Type B pancreatic cell (in vitro differentiated cells): ENCODE measurements around the gene AKAP11. TPM values are rescaled to one million over a fixed set of nuclear protein-coding genes. Genes with fewer than 3 reads are reported as not detected.
A peak's percentile ranks its signal among the peaks of the same experiment; 100 is the strongest.

ENCODE experiments used
- DNase-seq: peaks from one replicate; pipeline ENCODE4 v3.0.0; 2021; ENCODE audit warnings: mixed read lengths; ENCODE audit not compliant: unreplicated experiment; ENCODE audit errors: extremely low spot score
- H3K27ac Mint-ChIP-seq: 2 replicates; pipeline ENCODE4 v1.8.0; 2021; ENCODE audit warnings: mild to moderate bottlenecking, mixed read lengths
- H3K27me3 Mint-ChIP-seq: 2 replicates; pipeline ENCODE4 v1.8.0; 2021; ENCODE audit warnings: mixed read lengths
- H3K36me3 Mint-ChIP-seq: 2 replicates; pipeline ENCODE4 v1.8.0; 2021; ENCODE audit warnings: mixed read lengths
- H3K4me1 Mint-ChIP-seq: one replicate; pipeline ENCODE4 v1.8.0; 2021; ENCODE audit warnings: mixed read lengths; ENCODE audit not compliant: unreplicated experiment
- H3K4me3 Mint-ChIP-seq: 2 replicates; pipeline ENCODE4 v1.8.0; 2021; ENCODE audit warnings: mild to moderate bottlenecking, mixed read lengths
- H3K9me3 Mint-ChIP-seq: 2 replicates; pipeline ENCODE4 v1.8.0; 2021; ENCODE audit warnings: mixed read lengths
- total RNA-seq: library from RNA; stranded (reverse); gene quantifications from 2 replicates; pipeline ENCODE4 v1.2.1, GENCODE V29; 2021; ENCODE audit warnings: low replicate concordance
- TF ChIP-seq, protein P1 (sequence below): fragments of 200-600 bp; sonication (generic); conservative IDR thresholded peaks from 2 replicates; pipeline ENCODE4 v1.5.0; 2021; ENCODE audit warnings: antibody characterized with exemption, mild to moderate bottlenecking

The AKAP11 gene
- total RNA-seq, 1 donor from 2014 or later = 30.3 TPM

DNA sequence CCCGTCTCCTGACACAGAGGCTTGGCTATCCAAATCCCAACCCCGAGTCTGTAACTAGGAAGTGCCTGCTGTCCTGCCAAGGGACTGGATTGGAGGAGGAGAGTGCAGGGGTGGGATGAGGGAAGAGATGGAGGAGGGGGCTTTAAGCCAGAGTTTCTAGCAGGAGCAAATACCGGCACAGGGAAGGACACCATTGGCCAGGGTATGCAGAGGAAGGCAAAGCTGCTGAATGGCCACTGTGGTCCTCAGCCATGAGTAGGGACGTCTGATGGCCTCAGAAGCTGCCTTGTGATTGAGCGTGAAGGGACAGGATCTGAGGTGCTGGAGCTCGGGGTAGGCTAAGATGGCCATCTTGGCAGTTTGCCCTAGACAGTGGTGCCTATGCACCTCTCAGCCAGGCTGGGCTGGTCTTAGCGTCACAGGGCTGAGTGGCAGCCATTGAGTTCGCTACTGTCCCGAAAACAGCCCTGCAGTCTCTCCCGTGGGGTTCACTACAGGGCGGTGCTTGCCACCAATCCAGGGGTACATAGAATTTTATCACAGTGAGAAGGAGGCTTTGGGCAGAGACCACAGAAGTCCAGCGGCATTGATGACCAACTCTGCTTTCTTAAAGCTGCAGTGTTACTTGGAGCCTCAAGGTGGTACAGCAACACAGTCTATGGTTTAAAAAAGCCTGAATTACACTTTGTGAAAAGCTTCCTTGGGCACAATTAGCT, 61.8 kb downstream of the AKAP11 start:
- no peak for DNase-seq
- Mint-ChIP-seq H3K4me1 (peaks cover 7% of the 10 kb centered on the region), H3K27me3 (peaks cover 6% of the 10 kb centered on the region), H3K27ac (no peak overlapping the region), H3K36me3 (no peaks in the 10 kb centered on the region), H3K9me3 (no peaks in the 10 kb centered on the region), H3K4me3 (no peak overlapping the region)
- TF ChIP-seq, protein P1, sequence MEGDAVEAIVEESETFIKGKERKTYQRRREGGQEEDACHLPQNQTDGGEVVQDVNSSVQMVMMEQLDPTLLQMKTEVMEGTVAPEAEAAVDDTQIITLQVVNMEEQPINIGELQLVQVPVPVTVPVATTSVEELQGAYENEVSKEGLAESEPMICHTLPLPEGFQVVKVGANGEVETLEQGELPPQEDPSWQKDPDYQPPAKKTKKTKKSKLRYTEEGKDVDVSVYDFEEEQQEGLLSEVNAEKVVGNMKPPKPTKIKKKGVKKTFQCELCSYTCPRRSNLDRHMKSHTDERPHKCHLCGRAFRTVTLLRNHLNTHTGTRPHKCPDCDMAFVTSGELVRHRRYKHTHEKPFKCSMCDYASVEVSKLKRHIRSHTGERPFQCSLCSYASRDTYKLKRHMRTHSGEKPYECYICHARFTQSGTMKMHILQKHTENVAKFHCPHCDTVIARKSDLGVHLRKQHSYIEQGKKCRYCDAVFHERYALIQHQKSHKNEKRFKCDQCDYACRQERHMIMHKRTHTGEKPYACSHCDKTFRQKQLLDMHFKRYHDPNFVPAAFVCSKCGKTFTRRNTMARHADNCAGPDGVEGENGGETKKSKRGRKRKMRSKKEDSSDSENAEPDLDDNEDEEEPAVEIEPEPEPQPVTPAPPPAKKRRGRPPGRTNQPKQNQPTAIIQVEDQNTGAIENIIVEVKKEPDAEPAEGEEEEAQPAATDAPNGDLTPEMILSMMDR = peak; percentile 64

DNA sequence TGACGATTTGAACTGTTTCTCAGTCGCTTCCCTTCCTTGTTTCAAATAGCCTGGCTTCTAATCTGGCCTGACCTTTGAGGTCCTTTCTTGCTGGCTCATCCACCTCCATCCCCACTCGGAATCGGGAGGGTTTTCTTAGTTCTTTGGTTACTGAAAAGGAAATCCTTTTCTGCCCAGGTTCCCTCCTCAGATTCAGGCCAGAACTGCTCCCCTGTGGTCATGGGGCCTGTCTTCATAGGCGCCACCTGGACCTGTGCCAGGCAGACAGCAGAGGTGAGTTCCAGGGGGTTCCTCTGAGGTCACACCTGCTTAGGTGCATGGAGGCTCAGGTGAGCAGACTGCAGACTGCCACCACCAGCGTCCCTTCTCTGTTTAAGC, 62.4 kb downstream of the AKAP11 start:
- Mint-ChIP-seq H3K4me3 (no peak overlapping the region), H3K4me1 (peaks cover 7% of the 10 kb centered on the region), H3K27me3 (peaks cover 6% of the 10 kb centered on the region), H3K9me3 (no peaks in the 10 kb centered on the region), H3K36me3 (no peaks in the 10 kb centered on the region), H3K27ac (no peak overlapping the region)
- DNase-seq = no peak
- TF ChIP-seq, protein P1 = peak; percentile 8

DNA sequence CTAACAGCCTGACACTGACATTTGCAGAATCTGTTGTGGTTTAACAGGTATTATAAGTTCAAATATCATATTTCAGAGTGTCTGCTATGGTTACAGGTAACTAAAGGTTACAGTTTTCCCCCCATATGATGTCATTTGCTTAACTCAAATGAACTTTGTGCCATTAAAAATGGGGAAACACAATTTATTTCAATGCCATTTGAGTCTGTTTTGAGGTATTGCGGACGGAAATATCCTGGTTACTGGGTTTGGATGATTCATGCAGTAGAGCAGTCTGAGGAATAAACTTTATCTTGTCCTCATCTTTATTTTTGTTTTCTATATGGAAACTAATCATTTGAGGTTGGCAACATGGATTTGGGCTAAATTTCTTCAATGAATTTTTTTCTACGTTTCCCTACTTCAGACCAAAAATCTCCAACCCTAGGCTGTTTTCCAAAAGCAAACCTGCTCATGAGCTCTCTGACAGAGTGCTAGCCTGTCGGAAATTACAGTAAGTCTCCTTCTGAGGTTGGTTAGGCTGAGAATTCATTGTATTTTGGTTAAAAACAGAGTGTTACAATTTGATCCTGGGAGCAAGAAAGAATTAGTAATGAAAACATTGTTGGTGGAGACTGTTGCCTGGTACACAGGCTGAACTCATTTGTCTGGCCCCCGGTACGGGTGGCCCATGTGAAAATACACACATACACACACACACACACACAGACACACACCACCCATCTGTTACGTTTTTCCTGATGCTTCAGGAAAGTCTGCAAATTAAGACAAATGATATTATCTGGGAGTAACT, 66.1 kb downstream of the AKAP11 start:
- TF ChIP-seq, protein P1 = no peak
- no peak for DNase-seq
- Mint-ChIP-seq H3K4me3 (no peak overlapping the region), H3K27ac (no peak overlapping the region), H3K27me3 (peaks cover 4% of the 10 kb centered on the region), H3K9me3 (no peaks in the 10 kb centered on the region), H3K4me1 (peaks cover 7% of the 10 kb centered on the region), H3K36me3 (no peaks in the 10 kb centered on the region)

DNA sequence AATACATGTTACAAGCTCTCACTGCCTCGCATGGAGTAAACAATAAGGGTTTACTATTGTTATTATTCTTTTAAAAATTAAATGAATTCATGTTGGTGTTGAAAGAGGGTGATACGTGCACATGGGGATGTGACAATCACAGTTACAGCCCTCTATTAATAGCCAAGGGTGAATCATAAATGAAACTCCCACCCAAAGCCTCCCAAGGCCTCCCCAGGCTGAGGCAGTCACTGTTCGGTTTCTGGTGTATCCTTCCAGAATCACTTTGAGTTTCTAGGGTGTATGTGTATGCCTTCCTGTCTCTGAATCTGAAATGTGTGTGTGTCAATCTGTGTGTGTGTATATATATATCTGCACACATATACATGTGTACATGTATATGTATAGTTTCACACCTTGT, 73.4 kb downstream of the AKAP11 start:
- DNase-seq = no peak
- no peaks in the 10 kb centered on the region for H3K9me3 Mint-ChIP-seq
- TF ChIP-seq, protein P1 = no peak
- no peaks in the 10 kb centered on the region for H3K4me1 Mint-ChIP-seq
- H3K4me3 Mint-ChIP-seq = no peak overlapping the region
- H3K27ac Mint-ChIP-seq = no peak overlapping the region
- no peaks in the 10 kb centered on the region for H3K36me3 Mint-ChIP-seq
- H3K27me3 Mint-ChIP-seq = peaks cover 6% of the 10 kb centered on the region

DNA sequence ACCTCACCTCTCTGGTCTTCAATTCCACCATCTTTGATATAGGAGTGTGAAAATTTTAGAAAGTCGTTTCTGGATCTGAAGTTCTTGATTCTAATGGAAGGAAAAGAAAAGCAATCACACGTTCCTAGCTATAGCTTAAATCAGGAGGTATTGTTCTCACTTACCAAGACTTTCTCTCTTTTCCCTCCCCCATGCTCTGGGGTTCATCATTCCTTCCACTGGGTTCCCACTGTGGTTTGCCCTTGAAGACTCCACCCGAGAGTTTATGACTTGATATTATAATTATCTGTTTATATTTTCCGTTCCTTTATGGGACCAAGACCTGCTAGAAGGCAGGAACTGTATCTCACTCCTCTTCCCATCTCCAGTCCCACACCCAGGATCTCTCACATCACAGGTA, 76.6 kb downstream of the AKAP11 start:
- DNase-seq = no peak
- no peaks in the 10 kb centered on the region for H3K36me3 Mint-ChIP-seq
- no peak overlapping the region for H3K27ac Mint-ChIP-seq
- no peaks in the 10 kb centered on the region for H3K4me1 Mint-ChIP-seq
- H3K4me3 Mint-ChIP-seq = no peak overlapping the region
- TF ChIP-seq, protein P1 = no peak
- H3K27me3 Mint-ChIP-seq = peaks cover 10% of the 10 kb centered on the region
- H3K9me3 Mint-ChIP-seq = no peaks in the 10 kb centered on the region
